HG02884 (cell line): ENCODE data around the gene MAN2B2.

Source experiments
- ATAC-seq: cut with Tn5 transposase; IDR thresholded peaks from one replicate; pipeline ENCODE4 v1.9.1; 2021; ENCODE audit warnings: mild to moderate bottlenecking, moderate library complexity; ENCODE audit not compliant: unreplicated experiment

The MAN2B2 gene

DNA sequence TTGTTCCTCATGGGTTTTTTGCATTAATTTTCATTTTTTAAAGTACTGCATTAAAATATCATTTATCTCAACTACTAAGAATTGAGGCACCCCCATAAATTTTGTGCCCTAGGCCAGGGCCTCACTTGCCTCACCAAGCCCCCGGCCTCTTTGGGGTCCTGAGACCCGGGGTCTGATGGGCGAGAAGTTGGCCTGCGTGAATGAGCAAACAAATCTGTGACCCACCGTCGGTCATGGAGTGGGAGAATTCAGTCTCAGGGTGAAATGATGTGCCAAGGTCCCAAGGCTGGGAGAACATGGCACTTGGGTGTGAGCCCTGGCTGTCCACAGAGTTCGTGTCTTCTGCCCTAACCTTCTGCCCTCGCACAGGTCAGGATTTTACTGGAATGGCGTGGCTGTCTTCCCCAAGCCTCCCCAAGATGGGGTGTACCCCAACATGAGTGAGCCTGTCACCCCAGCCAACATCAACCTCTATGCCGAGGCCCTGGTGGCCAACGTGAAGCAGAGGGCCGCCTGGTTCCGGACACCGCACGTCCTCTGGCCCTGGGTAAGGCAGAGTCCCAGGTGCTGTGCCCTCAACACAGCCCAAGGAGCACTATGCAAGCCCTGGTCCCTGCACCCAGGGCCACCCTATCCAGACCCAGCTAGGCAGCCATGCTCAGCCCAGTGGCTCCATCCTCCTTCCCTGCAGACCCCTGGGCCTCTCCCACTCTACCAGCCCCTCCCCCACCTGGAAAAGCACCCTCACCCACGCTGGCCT, 18.0 kb downstream of the MAN2B2 start:
- ATAC-seq = no peak

DNA sequence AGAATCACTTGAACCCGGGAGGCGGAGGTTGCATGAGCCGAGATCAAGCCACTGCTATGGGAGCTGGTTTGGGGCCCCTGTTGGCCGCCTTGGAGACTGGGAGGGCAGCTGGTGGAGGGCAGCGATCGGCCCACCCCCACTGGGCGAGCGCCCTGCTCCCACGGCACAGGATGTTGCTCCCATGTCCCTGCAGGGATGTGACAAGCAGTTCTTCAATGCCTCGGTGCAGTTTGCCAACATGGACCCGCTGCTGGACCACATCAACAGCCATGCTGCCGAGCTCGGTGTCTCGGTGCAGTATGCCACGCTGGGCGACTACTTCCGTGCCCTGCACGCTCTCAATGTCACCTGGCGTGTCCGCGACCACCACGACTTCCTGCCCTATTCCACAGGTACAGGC, 19.4 kb downstream of the MAN2B2 start:
- no peak for ATAC-seq

DNA sequence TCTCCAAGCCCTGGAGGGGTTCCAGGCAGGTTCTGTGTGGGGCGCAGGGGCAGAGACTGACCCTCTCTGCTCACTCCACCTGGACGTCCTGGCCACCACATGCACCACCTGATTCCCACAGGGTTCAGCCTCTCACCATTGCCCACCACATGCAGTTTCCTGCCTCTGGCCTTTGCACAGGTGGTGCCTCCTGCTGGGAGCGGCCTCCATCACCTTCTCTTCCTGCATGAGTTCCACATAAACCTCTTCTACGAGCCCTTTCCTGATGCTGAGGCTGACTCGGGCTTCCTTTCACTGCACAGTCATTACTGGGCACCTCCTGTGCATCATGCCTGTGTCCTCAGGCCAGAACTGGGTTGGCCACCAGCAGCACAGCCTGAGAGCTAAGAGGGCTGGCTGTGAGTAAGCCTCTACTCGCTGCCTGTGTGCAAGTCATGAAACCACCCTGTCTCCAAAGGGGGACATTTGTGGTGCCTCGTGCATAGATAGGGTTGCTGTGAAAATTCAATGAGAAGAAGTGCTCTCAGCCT, 19.9 kb downstream of the MAN2B2 start:
- no peak for ATAC-seq

DNA sequence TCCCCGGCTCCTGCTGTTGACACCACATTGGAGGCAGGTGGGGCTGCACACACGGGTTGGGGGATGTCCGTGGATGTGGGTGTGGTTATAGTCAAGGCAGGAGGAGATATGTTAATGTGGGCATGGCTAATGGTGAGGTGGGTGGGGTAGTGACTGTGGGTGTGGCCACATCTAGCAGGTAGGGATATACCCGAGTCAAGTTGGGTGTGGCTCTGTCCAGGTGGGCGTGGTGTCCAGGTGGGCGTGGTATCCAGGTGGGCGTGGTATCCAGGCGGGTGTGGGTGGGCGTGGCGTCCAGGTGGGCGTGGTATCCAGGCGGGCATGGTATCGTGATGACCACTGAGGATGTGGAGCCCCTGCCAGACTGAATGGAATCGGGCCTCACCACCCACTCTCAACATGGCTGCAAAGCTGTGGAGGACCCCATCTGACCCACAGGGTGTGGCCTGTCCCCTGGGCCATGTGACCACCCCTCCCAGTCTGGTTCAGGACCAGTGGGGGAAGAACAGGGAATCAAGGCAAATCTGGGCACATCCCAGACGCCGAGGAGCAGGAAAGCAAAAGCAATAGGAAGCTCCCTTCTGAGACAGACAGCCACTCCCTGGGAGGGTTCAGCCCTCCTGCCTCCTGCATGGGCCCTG, 21.0 kb downstream of the MAN2B2 start:
- no peak for ATAC-seq

DNA sequence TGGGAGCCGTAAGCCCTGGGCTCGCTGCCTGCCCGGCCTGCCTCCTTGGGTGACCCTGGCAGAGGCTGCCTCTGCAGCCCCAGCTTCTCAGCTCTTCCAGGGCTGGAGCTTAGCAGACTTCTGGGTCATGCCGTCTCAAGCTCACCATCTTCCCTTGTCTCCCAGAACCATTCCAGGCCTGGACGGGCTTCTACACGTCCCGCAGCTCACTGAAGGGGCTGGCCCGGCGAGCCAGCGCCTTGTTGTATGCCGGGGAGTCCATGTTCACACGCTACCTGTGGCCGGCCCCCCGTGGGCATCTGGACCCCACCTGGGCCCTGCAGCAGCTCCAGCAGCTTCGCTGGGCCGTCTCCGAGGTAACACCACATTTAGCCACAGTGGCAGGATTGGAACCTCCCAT, 22.0 kb downstream of the MAN2B2 start:
- ATAC-seq = no peak

DNA sequence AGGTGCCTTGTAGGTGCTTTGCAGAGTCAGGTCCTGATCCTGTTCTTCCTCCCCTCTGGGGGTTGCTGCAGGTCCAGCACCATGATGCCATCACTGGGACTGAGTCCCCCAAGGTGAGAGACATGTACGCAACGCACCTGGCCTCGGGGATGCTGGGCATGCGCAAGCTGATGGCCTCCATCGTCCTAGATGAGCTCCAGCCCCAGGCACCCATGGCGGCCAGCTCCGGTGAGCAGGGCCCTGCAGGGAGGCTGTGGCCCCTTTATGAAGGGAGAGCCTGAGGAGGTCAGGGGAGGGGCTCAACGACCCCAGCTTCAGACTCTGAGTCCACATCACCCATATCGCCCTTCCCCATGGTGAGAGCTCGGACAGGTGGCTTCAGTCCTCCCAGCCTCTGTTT, 23.1 kb downstream of the MAN2B2 start:
- ATAC-seq = no peak

DNA sequence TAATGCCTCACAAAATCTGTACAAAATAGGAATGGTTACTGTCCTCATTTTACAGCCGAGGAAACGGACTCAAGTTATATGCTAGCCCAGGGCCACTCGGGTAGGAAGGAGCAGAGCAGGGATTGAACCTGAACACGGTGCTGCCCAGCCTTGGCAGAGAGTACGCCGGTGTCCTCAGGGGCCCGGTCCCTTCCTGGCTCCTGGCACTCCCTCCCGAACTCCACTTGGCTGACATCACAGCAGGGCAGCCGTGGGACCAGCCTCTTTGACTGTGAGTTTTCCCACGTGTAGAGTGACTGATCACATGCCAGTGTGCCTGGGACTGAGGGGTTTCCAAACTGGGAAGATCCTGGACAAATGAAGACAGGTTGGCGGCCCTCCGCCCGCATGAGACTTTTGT, 23.7 kb downstream of the MAN2B2 start:
- ATAC-seq = no peak

DNA sequence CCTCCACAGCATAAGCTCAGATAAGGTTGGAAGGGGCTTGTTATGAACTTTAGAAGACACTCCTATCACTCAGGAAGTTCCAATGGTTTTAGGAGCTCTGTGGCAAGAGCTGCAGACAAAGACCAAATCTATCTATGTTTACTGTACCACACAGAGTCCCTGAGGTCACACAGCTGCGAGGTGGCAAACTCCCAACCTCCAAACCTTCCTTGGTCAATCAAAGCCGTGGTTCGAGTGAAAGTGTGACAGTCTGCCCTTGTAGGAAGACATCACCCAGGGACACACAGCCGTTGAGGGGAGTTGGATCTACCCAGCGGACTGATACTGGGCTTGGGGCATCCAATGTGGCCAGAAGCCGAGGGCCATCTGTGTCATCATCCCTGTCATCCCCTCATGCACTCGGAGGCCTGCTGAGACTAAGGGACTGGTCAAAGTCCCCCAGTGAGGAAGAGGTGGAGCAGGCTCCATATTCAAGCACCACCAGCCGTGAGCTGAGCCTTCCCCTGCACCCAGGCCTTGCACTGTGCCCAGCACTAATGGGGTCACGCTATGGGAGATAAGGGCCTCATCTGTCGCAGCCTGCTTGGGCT, 26.8 kb downstream of the MAN2B2 start:
- no peak for ATAC-seq

DNA sequence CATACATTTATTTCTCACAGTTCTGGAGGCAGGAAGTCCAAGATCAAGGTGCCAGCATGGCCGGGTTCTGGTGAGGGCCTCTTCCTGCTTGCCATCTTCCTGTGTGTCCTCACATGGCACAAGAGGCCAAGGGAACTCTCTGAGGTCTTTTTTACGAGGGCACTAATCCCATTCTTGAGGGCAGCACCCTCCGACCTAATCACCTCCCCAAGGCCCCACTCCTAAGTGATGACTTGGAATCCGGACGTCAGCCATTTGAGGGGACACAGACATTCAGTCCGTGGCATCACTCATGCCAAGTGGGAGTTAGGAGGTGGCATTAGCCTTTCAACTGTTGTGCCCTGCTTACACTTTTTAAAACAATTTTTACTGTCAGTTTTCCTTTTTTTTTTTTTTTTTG, 27.3 kb downstream of the MAN2B2 start:
- no peak for ATAC-seq

DNA sequence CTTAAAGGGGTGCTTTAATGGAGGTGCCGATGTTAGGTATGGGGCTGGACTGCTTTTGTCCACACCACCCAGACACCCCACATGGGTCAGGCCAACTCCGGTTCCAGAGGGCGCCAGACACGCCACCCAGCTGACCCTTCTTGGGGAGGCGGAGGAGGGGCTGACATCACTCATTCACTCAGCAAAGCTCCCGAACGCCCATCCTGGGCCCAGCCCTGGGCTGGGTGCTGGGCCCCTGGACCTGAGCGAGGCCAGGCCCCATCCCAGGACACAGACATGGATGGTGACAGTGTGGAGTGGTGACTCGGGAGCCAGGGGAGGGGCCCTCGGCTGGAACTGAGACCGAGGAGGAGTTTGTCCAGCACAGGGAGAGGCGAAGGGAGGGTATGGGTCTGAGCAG, 28.1 kb downstream of the MAN2B2 start:
- no peak for ATAC-seq

DNA sequence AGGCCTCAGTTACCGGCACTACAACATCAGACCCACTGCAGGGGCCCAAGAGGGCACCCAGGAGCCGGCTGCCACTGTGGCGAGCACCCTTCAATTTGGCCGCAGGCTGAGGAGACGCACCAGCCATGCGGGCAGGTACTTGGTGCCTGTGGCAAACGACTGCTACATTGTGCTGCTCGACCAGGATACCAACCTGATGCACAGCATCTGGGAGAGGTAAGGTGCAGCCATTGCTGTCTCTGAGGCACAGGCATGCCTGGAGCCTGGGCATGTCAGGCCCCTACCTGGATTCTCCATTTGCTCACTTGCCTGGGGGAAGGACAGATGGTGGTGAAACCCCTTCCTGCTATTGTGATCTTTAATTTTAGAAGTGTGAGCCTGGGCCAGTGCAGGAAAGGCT, 30.1 kb downstream of the MAN2B2 start:
- no peak for ATAC-seq

DNA sequence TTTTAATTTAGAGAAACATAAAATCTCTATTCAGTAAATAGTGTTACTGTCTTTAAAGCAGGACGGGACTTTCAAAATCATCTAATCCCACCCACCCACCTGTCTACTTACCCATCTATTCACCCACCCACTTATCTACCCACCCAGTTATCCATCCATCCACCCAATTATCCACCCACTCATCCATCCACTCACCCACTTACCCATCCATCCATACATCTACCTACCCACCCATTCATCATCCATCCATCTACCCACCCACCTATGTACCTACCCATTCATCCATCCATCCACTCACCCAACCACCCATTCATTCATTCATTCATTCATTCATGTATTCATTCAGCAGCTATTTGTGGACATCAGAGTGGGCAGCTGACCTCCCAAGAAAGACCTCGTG, 30.6 kb downstream of the MAN2B2 start:
- no peak for ATAC-seq

DNA sequence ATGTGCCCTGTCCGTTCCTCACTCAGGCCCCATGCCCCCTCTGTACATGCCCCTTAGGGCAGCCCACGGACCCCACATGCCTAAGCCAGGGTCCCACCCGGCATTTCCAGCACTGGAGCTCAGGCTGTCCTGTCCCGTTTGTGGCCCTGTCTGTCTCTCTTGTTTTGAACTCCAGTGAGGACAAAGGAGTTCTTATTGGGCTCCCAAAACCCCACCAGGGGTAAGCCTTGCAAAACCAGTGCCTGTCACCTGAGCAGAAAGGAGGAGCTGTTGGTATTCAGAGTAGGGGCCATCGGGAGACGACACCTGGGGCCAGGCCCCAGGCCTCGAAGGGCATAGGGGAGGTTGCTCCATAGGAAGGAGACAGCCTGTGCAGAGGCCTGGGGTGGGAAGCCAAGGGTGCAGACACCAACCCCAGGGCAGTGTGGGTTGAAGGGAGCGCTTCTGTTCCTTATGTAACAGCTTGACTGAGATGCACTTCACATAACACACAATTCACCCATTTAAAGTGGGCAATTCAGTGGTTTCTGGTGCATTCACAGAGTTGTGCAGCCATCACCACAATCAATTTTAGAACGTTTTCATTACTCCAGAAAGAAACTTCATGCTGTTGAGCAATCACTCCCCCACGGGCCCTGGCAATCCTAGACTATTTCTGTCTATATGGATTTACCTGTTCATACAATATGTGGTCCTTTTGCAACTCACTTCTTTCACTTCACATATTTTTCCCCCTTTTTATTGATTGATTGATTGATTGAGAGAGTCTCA, 31.7 kb downstream of the MAN2B2 start:
- no peak for ATAC-seq

DNA sequence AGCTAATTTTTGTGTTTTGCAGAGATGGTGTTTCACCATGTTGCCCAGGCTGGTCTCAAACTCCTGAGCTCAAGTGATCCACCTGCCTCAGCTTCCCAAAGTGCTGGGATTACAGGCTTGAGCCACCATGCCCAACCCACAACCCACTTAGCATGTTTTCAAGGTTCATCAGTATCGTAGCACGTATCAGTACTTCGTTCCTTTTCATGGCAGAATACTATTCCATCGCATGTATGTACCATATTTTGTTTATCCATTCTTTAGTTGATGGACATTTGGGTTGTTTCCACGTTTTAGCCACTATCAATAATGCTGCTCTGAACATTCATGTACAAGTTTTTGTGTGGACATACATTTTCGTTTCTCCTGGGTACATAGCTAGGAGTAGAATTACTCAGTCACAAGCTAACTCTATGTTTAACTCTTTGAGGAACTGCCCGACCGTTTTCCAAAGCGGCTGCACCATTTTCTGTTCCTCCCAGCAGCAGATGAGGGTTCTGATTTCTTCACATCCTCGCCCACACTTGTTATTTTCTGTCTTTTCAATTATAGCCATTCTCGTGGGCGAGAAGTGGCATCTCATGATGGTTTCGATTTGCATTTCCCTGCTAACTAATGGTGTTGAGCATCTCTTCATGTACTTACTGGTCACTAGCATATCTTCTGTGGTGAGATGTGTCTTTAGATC, 32.5 kb downstream of the MAN2B2 start:
- no peak for ATAC-seq

DNA sequence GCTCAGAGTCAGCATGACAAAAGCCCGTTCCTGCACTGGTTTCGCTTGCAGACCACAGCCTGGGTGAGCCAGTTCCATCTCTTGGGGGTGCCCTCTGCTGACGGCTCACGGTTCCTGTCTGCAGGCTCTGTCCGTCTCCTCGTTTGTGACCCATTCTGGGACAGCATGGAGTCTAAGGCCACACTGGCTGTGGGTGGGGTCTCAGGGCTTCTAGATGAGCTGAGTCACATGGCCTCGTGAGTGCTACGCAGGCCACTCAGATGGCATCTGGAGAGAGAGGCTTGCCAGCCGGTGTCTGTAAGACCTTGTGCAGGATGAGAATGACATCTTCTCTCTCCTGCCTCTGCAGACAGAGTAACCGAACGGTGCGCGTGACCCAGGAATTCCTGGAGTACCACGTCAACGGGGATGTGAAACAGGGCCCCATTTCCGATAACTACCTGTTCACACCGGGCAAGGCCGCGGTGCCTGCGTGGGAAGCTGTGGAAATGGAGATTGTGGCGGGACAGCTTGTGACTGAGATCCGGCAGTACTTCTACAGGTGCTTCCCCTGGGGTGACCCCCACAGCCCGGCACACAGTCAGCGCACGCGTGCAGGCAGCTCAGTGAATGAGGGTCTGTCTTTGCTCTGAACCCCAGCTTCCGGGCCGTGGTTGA, 33.9 kb downstream of the MAN2B2 start:
- ATAC-seq = no peak

DNA sequence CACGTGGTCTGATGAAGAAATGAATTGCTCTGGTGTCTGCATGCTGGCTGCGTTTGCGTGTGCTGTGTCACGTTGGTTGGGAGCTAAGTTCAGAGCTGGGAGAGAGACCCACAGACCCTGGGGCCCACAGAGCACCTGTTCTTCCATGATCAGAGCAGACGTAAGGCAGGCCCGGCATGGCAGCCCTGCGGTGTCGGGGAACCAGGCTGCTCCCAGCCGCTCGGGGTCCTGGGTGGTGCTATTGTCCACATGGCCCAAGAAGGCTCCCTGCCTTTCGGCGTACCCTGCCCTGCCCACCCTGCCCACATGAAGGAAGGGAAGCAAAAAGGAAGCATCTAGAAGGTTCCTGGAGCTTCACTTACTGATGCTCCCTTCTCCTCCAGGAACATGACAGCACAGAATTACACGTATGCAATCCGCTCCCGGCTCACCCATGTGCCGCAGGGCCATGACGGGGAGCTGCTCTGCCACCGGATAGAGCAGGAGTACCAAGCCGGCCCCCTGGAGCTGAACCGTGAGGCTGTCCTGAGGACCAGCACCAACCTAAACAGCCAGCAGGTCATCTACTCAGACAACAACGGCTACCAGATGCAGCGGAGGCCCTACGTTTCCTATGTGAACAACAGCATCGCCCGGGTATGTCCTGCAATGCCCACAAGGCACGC, 34.6 kb downstream of the MAN2B2 start:
- ATAC-seq = no peak

DNA sequence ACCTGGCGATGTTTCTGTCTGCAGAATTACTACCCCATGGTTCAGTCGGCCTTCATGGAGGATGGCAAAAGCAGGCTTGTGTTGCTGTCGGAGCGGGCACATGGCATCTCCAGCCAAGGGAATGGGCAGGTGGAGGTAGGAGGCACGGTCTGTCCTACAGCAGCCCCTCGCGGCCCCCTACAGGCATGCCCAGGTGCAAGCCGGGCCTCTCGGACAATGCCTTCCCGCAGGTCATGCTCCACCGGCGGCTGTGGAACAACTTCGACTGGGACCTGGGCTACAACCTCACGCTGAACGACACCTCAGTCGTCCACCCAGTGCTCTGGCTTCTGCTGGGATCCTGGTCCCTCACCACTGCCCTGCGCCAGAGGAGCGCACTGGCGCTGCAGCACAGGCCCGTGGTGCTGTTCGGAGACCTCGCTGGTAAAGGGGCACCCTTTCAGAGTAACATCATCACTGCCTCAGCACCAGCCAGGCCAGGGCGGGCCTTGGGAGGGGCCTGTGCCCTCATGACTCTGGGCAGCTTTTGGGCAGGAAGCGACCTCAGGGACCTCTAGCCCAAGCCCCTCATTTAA, 36.0 kb downstream of the MAN2B2 start:
- ATAC-seq = no peak

DNA sequence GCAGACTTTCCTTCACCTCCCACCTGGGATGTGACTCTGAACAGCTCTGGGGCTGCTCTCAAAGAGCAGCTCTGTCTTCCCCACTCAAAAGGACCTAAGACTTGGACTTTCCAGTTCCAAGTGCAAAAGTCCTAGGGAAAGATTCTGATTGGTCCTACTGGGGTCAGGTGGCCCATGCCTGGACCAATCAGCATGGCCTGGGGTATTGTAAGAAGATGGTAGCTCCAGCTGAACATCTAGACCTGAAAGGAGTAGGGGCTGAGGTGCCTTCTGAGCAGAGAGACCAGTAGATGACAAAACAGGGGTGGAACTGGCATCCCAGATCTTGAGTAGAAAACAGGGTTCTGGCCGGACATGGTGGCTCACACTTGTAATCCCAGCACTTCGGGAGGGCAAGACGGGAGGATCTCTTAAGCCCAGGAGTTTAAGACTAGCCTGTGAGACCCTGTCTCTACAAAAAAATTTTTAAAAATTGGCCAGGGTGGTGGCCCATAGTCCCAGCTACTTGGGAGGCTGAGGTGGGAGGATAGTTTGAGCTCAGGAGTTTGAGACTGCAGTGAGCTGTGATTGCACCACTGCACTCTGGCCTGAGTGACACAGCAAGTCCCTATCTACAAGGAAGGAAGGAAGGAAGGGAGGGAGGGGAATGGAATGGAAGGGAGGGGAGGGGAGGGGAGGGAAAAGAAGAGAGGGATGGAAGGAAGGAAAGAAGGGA, 38.1 kb downstream of the MAN2B2 start:
- ATAC-seq = no peak
